Caco-2 (cell line): Measurements from ENCODE around the gene NOL7. TPM values are rescaled to one million over a fixed set of nuclear protein-coding genes. Genes with fewer than 3 reads are reported as not detected.

Experiments used
- BruUV-seq: library from RNA; stranded (reverse); fragments of 400-500 nt; replicated peaks from 2 replicates; lab custom pipeline; 2021; lab: Mats Ljungman, UMichigan
- CTCF ChIA-PET: fragments of 300-600 bp; sonication (Branson Sonifier 250); formaldehyde crosslinking; loops from one replicate; lab custom pipeline; 2022; ENCODE audit warnings: antibody characterized with exemption; lab: Charles Lee
- POLR2A ChIA-PET: fragments of 300-600 bp; sonication (Branson Sonifier 250); formaldehyde crosslinking; loops from one replicate; lab custom pipeline; 2022; ENCODE audit warnings: antibody characterized with exemption; lab: Charles Lee
- DNase-seq, 2 experiments: peaks; one replicate each; pipeline versions ENCODE4 v3.0.0 to v3.0.0-alpha.2; 2020 to 2022
- H3K27me3 ChIP-seq: replicated peaks from 2 replicates; pipeline ENCODE4 v1.6.0; 2011; ENCODE audit warnings: low read length; ENCODE audit not compliant: control insufficient read depth, insufficient read depth
- H3K36me3 ChIP-seq: 2 replicates; pipeline ENCODE4 v1.5.1; 2011; ENCODE audit warnings: low read length; ENCODE audit not compliant: control insufficient read depth, insufficient read depth
- H3K4me1 ChIP-seq: fragments of 250-450 bp; sonication (Bioruptor Pico); 2 replicates; pipeline ENCODE4 v1.5.1; 2020; ENCODE audit warnings: mild to moderate bottlenecking
- H3K4me3 ChIP-seq: 2 replicates; pipeline ENCODE4 v1.5.1; 2011; ENCODE audit warnings: low read depth, mild to moderate bottlenecking, control low read depth, low read length
- H3K9me3 ChIP-seq: fragments of 250-450 bp; sonication (Bioruptor Pico); 2 replicates; pipeline ENCODE4 v1.5.1; 2020; ENCODE audit warnings: mild to moderate bottlenecking, moderate library complexity
- H3K27ac Mint-ChIP-seq: one replicate; pipeline ENCODE4 v1.8.0; 2022; ENCODE audit warnings: mixed read lengths; ENCODE audit not compliant: unreplicated experiment
- H3K27me3 Mint-ChIP-seq: one replicate; pipeline ENCODE4 v1.8.0; 2022; ENCODE audit warnings: mixed read lengths; ENCODE audit not compliant: insufficient read depth, unreplicated experiment
- H3K36me3 Mint-ChIP-seq: one replicate; pipeline ENCODE4 v1.8.0; 2022; ENCODE audit warnings: mild to moderate bottlenecking, mixed read lengths; ENCODE audit not compliant: insufficient read depth, unreplicated experiment
- H3K4me1 Mint-ChIP-seq: one replicate; pipeline ENCODE4 v1.8.0; 2022; ENCODE audit warnings: low read depth, mixed read lengths; ENCODE audit not compliant: unreplicated experiment
- H3K4me3 Mint-ChIP-seq: one replicate; pipeline ENCODE4 v1.8.0; 2022; ENCODE audit warnings: mild to moderate bottlenecking, moderate library complexity, mixed read lengths; ENCODE audit not compliant: unreplicated experiment
- H3K9me3 Mint-ChIP-seq: one replicate; pipeline ENCODE4 v1.8.0; 2022; ENCODE audit warnings: mixed read lengths; ENCODE audit not compliant: unreplicated experiment
- intact Hi-C: fragments of 100-400 bp; cut with micrococcal nuclease; formaldehyde crosslinking; loops from one replicate; pipeline ENCODE4 v1.10.0; 2022; ENCODE audit not compliant: unreplicated experiment
- total RNA-seq: library from RNA; stranded (reverse); gene quantifications from 2 replicates; pipeline ENCODE4 v1.2.3, GENCODE V29; 2022
- TF ChIP-seq, protein P1 (sequence below), 2 experiments: fragments of 200-600 bp in 1 of 2; IDR thresholded peaks; 1 replicate in 1 of 2; 2 replicates in 1 of 2; pipeline versions ENCODE4 v1.5.1 to v1.8.0; 2011 to 2022; ENCODE audit warnings: antibody characterized with exemption in 1 of 2, control low read depth in 1 of 2, inconsistent platforms in 1 of 2, low read depth in 1 of 2, low read length in 1 of 2, mild to moderate bottlenecking in 1 of 2, moderate library complexity in 1 of 2; ENCODE audit not compliant: insufficient read depth in 1 of 2, severe bottlenecking in 1 of 2, unreplicated experiment in 1 of 2

The NOL7 gene
- total RNA-seq, 1 experiment from 2014 or later: 92.9 TPM

DNA sequence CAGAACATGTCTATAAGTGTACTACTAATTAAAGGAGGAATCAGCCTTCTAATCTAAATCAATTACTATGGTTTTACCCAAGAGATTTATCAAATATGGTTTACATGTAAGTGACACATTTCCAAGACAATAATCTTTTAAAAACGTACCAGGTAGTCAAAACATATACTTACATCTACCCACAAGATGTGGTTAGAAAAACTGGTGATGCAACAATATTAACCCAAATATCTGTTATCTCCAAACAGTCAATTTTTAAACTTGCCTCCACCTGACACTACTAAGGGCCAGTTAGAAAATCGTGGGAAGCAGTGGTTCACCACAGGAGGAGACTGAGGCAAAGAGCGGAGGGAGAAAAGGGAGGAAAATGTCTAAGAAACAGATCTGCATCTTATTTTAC is 28.0 kb downstream of the NOL7 start:
- no peak for DNase-seq
- POLR2A ChIA-PET: no interaction called here
- no peaks in the 10 kb centered on the region for H3K27me3 Mint-ChIP-seq
- CTCF ChIA-PET: no interaction called here
- TF ChIP-seq, protein P1, sequence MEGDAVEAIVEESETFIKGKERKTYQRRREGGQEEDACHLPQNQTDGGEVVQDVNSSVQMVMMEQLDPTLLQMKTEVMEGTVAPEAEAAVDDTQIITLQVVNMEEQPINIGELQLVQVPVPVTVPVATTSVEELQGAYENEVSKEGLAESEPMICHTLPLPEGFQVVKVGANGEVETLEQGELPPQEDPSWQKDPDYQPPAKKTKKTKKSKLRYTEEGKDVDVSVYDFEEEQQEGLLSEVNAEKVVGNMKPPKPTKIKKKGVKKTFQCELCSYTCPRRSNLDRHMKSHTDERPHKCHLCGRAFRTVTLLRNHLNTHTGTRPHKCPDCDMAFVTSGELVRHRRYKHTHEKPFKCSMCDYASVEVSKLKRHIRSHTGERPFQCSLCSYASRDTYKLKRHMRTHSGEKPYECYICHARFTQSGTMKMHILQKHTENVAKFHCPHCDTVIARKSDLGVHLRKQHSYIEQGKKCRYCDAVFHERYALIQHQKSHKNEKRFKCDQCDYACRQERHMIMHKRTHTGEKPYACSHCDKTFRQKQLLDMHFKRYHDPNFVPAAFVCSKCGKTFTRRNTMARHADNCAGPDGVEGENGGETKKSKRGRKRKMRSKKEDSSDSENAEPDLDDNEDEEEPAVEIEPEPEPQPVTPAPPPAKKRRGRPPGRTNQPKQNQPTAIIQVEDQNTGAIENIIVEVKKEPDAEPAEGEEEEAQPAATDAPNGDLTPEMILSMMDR (IDR thresholded peaks at IDR 0.05; ENCODE audit: insufficient read depth in 1 of 2, low read depth in 1 of 2, low read length in 1 of 2, severe bottlenecking in 1 of 2, unreplicated experiment in 1 of 2): no peak
- Histone ChIP-seq H3K4me1 (0 out of 2 replicates have a peak, but pooled peaks cover 4% of the 10 kb centered on the region), H3K4me3 (no peak overlapping the region), H3K27me3 (no peaks in the 10 kb centered on the region), H3K9me3 (no peaks in the 10 kb centered on the region), H3K36me3 (no peaks in the 10 kb centered on the region)
- no TSS peak for BruUV-seq
- intact Hi-C loops: no loop called here
- no peaks in the 10 kb centered on the region for H3K4me1 Mint-ChIP-seq
- no peak overlapping the region for H3K4me3 Mint-ChIP-seq
- H3K36me3 Mint-ChIP-seq: peaks cover 20% of the 10 kb centered on the region
- H3K9me3 Mint-ChIP-seq: no peaks in the 10 kb centered on the region
- no peak overlapping the region for H3K27ac Mint-ChIP-seq

DNA sequence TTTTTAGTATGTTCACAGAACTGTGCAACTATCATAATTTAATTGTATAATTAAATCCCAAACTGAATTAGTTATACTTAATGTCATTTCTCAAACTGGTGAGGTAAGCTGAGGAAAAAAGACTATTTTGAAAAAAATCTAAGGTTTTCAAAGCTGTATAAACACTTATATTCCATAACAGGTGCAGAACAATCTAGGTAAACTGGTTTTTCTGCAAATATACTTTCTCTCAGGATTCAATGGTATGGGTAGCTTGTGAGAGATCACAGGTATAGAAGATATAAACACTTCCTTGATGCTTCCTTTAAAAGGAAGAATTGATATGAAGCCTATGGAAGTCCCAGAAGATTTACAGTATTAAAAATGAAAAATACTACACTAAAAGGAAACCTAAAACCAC is 33.7 kb downstream of the NOL7 start:
- Histone ChIP-seq H3K27me3 (no peaks in the 10 kb centered on the region), H3K4me3 (no peak overlapping the region), H3K36me3 (no peaks in the 10 kb centered on the region), H3K9me3 (no peaks in the 10 kb centered on the region), H3K4me1 (no peaks in the 10 kb centered on the region)
- intact Hi-C loops: no loop called here
- ChIA-PET POLR2A (no interaction called here), CTCF (interaction anchor here (0.7 to 1.2 kb wide), 2 partner anchors 24 to 74 kb away, joined by 3 to 8 read pairs; partner anchors contain the start of gene SIRT5)
- BruUV-seq: no TSS peak
- H3K9me3 Mint-ChIP-seq: no peaks in the 10 kb centered on the region
- H3K27ac Mint-ChIP-seq: no peak overlapping the region
- TF ChIP-seq, protein P1 (IDR thresholded peaks at IDR 0.05; ENCODE audit: insufficient read depth in 1 of 2, low read depth in 1 of 2, low read length in 1 of 2, severe bottlenecking in 1 of 2, unreplicated experiment in 1 of 2): no peak
- H3K27me3 Mint-ChIP-seq: no peaks in the 10 kb centered on the region
- no peak overlapping the region for H3K4me3 Mint-ChIP-seq
- DNase-seq: no peak
- H3K36me3 Mint-ChIP-seq: peaks cover 6% of the 10 kb centered on the region
- peaks cover 8% of the 10 kb centered on the region for H3K4me1 Mint-ChIP-seq

DNA sequence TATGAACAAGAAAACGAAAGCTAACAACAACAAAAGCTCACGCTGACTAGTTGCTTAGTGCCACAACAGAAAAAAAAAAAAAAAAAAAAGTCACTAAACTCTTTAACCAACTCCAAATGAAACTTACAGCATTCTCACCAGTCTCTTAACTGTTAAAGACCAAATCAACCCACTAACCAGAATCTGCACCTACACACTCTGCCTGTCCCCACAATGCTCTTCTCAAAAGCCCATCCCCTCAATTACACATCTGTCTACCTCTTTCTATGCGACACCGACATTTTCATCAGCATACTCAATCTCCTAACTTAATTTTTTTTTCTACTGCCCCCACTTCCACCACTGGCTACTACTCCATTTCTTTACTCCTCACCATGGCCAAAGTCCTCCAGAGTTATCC is 34.3 kb downstream of the NOL7 start:
- ChIA-PET POLR2A (no interaction called here), CTCF (interaction anchor here (0.7 to 1.2 kb wide), 2 partner anchors 25 to 75 kb away, joined by 3 to 8 read pairs; partner anchors contain the start of gene SIRT5)
- TF ChIP-seq, protein P1 (IDR thresholded peaks at IDR 0.05; ENCODE audit: insufficient read depth in 1 of 2, low read depth in 1 of 2, low read length in 1 of 2, severe bottlenecking in 1 of 2, unreplicated experiment in 1 of 2): no peak
- no peaks in the 10 kb centered on the region for H3K27me3 Mint-ChIP-seq
- no peak for DNase-seq
- Histone ChIP-seq H3K27me3 (no peaks in the 10 kb centered on the region), H3K9me3 (no peaks in the 10 kb centered on the region), H3K4me3 (no peak overlapping the region), H3K36me3 (no peaks in the 10 kb centered on the region), H3K4me1 (no peaks in the 10 kb centered on the region)
- no TSS peak for BruUV-seq
- H3K9me3 Mint-ChIP-seq: no peaks in the 10 kb centered on the region
- peaks cover 6% of the 10 kb centered on the region for H3K36me3 Mint-ChIP-seq
- H3K4me1 Mint-ChIP-seq: peaks cover 8% of the 10 kb centered on the region
- no peak overlapping the region for H3K27ac Mint-ChIP-seq
- intact Hi-C loops: no loop called here
- no peak overlapping the region for H3K4me3 Mint-ChIP-seq
